ENCODE results near the gene DHRSX.

- no peak for TF ChIP-seq EZH2 (IDR thresholded peaks at IDR 0.05)
- no peak for TF ChIP-seq CTCF (IDR thresholded peaks at IDR 0.05)
Measured at GRCh38 chrX:2463973-2464676, 36.7 kb downstream of the DHRSX start.

Measured in neural progenitor cell (in vitro differentiated cells).